Prostate gland (tissue), 2 donors: ENCODE measurements around the gene ARL3. TPM values are rescaled to one million over a fixed set of nuclear protein-coding genes. Genes with fewer than 3 reads are reported as not detected.

Experiments used
- DNase-seq: peaks from one replicate; pipeline ENCODE4 v3.0.0-alpha.2; 2019; ENCODE audit warnings: low spot score
- H3K27ac ChIP-seq, 2 donors: fragments of 200-600 bp; sonication (generic); 2 replicates each; pipeline ENCODE4 v1.5.1; 2017 to 2019
- H3K27me3 ChIP-seq: fragments of 200-600 bp; sonication (generic); replicated peaks from 2 replicates; pipeline ENCODE4 v1.5.1; 2019; ENCODE audit not compliant: insufficient read depth
- H3K36me3 ChIP-seq, 2 donors: fragments of 200-600 bp; sonication (generic); 1 replicate in 1 of 2; 2 replicates in 1 of 2; pipeline versions ENCODE4 v1.5.1 to v1.8.1; 2017 to 2019
- H3K4me1 ChIP-seq: fragments of 200-600 bp; sonication (generic); replicated peaks from 2 replicates; pipeline ENCODE4 v1.5.1; 2019
- H3K4me3 ChIP-seq, 2 donors: fragments of 200-600 bp; sonication (generic); 2 replicates each; pipeline ENCODE4 v1.5.1; 2017 to 2019
- H3K9me3 ChIP-seq: fragments of 200-600 bp; sonication (generic); 2 replicates; pipeline ENCODE4 v1.5.1; 2017
- CTCF ChIP-seq, 4 experiments: fragments of 200-600 bp in 2 of 4; fragments of 450-650 bp in 2 of 4; sonication (generic) in 2 of 4; IDR thresholded peaks; 1 replicate in 3 of 4; 2 replicates in 1 of 4; pipeline ENCODE4 v1.5.1; 2016 to 2019; ENCODE audit warnings: antibody characterized with exemption in 4 of 4, mild to moderate bottlenecking in 2 of 4, moderate library complexity in 2 of 4
- POLR2A ChIP-seq: fragments of 450-650 bp; IDR thresholded peaks from one replicate; pipeline ENCODE4 v1.6.1; 2016; ENCODE audit warnings: antibody characterized with exemption, mild to moderate bottlenecking
- POLR2AphosphoS5 ChIP-seq: sonication (generic); formaldehyde crosslinking; IDR thresholded peaks from one replicate; pipeline ENCODE4 v1.6.1; 2017; ENCODE audit warnings: antibody characterized with exemption
- WGBS: methylation state at CpG from one replicate; pipeline ENCODE4 v1.1.5; 2018; 5-methylcytosine and 5-hydroxymethylcytosine counted together
- intact Hi-C: fragments of 100-400 bp; cut with DNase I; formaldehyde crosslinking; loops from one replicate; pipeline ENCODE4 v1.14.2; 2022
- total RNA-seq, 2 donors: library from RNA; depleted of rRNA; stranded (reverse); fragments of >200 nt; gene quantifications; one replicate each; pipeline ENCODE4 v1.1.0, GENCODE V29; 2016

ARL3 gene
- total RNA-seq, 2 donors from 2014 or later = 8.0 to 8.5 TPM

DNA sequence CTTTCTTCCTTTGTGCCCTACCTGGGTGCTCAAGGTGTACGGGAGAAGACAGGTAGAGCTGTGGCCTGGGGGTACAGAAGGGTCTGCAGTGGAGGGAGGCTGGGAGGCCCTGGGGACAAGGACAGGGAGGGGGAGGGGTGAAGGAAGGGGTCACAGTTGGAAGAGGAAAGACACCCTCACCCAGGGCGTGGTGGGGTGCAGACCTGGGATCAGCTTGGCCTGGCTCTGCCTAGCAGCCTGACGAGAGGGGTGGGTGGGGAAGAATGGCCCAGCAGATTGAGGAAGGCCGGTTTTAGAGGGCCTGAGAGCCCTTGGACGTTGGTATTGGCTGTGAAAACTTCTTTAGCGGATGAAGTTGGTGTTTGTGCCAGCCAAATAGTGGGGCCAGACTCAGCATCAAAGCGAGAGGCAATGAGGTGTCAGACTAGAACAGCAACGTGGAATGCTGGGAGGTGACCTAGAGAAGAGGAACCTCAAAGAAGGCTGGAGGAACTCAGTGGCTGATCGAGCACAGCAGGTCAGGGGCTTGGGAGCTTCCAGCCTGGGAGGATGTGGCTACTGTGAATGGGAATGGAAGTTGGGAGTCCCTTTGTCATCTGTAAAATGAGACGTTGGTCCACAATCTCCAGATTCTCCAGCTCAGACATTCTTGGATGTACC is 88.0 kb downstream of the ARL3 start:
- Histone ChIP-seq H3K27me3 (no peaks in the 10 kb centered on the region), H3K4me3 (no peak overlapping the region), H3K4me1 (peaks cover 17% of the 10 kb centered on the region), H3K27ac (peak overlapping the region in 1 of 2 donors; percentile 64), H3K36me3 (no peaks in the 10 kb centered on the region), H3K9me3 (no peaks in the 10 kb centered on the region)
- intact Hi-C loops = no loop called here
- TF ChIP-seq CTCF (IDR thresholded peaks at IDR 0.05) (no peak), POLR2A (no peak), POLR2AphosphoS5 (no peak)
- DNase-seq = no peak
- 80% methylated on average over 10 of the region's 10 CpGs for WGBS

DNA sequence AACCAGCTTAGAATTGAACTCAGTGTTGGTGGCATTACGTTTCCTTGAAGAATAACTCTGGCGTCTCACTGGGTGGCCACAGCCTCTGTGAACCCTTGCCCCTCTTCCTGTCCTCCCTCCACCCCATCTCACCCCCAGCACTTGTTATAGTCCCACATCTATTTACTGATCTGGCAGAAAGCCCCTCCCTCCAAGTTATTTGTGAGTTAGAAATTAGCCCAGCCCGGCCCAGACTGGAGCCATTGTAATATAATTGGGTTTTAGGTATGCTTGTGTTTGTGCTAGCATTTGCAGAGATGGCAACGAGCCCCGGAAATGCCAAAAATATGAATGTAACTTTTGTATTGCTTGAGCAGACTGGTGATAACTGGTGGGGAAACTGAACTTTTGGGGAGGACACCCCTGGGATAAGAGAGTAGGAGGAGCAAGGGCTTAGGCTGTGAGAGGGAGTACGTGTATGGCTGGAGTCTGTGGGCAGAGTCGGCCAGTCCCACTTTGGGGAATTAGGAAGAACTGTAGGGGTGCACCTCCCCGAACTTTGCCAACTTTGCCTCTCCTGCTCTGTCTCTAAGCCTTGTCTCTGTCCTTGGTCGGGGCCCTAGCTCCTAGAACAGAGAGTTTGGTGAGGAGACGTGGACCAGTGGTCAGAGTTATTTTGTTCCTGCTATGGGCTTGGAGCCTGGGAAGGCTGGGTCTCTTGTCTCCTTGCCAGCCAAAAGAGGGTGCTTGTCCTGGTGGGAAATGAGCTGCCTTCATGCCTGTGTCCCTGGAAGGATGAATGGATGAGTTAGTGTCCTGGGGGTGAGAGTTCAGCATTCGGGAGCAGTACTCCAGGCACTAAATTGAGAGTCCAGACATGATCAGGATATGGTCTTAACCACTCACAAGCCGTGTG is 89.2 kb downstream of the ARL3 start:
- intact Hi-C loops = no loop called here

DNA sequence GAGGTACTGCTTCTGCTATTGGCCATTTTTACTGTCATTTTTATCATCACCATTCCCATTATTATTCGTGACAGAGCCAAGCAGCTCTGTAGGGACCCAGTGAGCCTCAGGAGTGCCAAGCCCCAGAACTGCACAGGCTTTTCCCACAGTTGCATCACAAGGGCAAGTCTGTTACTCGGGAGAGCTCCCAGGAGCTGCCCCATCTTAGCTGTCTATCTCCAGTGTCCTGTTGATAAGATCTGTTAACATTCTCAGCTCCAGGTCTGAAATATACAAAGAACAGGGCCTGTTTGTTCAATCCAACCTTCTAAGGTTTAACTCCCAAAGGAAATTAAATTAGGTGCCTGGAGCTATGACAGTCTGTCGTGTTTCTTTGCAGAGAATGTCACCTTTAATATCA is 90.1 kb downstream of the ARL3 start:
- Histone ChIP-seq H3K4me1 (peaks cover 38% of the 10 kb centered on the region), H3K36me3 (no peaks in the 10 kb centered on the region), H3K27ac (no peak overlapping the region), H3K27me3 (no peaks in the 10 kb centered on the region), H3K4me3 (no peak overlapping the region), H3K9me3 (no peaks in the 10 kb centered on the region)
- TF ChIP-seq POLR2A (no peak), POLR2AphosphoS5 (no peak), CTCF (IDR thresholded peaks at IDR 0.05) (no peak)
- 33% methylated on average over 3 of the region's 3 CpGs for WGBS
- no peak for DNase-seq
- intact Hi-C loops = no loop called here

More for the DNA sequence above, 89.2 kb downstream of the ARL3 start:
- Histone ChIP-seq H3K27ac (no peak overlapping the region), H3K9me3 (no peaks in the 10 kb centered on the region), H3K36me3 (no peaks in the 10 kb centered on the region), H3K27me3 (no peaks in the 10 kb centered on the region), H3K4me3 (no peak overlapping the region), H3K4me1 (peaks cover 29% of the 10 kb centered on the region)
- TF ChIP-seq CTCF (IDR thresholded peaks at IDR 0.05) (no peak), POLR2A (no peak), POLR2AphosphoS5 (no peak)
- 65% methylated on average over 12 of the region's 12 CpGs for WGBS
- DNase-seq = no peak

Other genes with a start within 250 kb of the ARL3 start
- gene ACTR1A, start 211.7 kb downstream of the ARL3 start, total RNA-seq = 10 to 100 TPM; 75.6 to 95.9 TPM
- 10 to 100 TPM; 17.4 to 20.4 TPM for gene SUFU, start 210.4 kb downstream of the ARL3 start, total RNA-seq
- 100 to 1,000 TPM; 148 to 222 TPM for gene TRIM8, start 69.9 kb downstream of the ARL3 start, total RNA-seq
- 10 to 100 TPM; 16.4 to 26.6 TPM for gene SFXN2, start 239 bp upstream of the ARL3 start, total RNA-seq
- gene WBP1L, start 29.6 kb upstream of the ARL3 start, total RNA-seq = 100 to 1,000 TPM; 136 to 168 TPM
- gene CYP17A1, start 123.0 kb upstream of the ARL3 start, total RNA-seq = 10 to 100 TPM in 1 of 2 donors, not detected in 1; 12.8 TPM
- 10 to 100 TPM; 39.0 to 49.4 TPM for gene BORCS7, start 139.9 kb upstream of the ARL3 start, total RNA-seq
- 10 to 100 TPM in 1 of 2 donors, 1 to 10 TPM in 1; 8.4 to 17.4 TPM for gene AS3MT, start 155.1 kb upstream of the ARL3 start, total RNA-seq
- gene CNNM2, start 203.9 kb upstream of the ARL3 start, total RNA-seq = 10 to 100 TPM; 13.4 to 18.9 TPM